ENCODE data around the gene DNAJB6.

DNA sequence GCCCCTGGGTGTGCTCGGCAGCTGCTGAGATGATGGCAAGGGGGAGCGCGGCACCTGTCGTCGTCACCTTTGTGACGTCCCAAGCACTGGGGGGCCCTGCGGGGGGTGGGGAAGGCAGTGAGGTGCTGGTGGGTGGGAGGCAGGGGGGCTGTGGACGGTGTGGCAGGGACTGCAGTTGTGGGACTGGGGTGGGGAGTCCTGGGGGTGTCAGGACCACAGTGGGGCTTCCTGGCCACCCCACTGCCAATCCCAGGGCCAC lies 82.2 kb downstream of the DNAJB6 start:
- TF ChIP-seq, protein P1, sequence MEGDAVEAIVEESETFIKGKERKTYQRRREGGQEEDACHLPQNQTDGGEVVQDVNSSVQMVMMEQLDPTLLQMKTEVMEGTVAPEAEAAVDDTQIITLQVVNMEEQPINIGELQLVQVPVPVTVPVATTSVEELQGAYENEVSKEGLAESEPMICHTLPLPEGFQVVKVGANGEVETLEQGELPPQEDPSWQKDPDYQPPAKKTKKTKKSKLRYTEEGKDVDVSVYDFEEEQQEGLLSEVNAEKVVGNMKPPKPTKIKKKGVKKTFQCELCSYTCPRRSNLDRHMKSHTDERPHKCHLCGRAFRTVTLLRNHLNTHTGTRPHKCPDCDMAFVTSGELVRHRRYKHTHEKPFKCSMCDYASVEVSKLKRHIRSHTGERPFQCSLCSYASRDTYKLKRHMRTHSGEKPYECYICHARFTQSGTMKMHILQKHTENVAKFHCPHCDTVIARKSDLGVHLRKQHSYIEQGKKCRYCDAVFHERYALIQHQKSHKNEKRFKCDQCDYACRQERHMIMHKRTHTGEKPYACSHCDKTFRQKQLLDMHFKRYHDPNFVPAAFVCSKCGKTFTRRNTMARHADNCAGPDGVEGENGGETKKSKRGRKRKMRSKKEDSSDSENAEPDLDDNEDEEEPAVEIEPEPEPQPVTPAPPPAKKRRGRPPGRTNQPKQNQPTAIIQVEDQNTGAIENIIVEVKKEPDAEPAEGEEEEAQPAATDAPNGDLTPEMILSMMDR (conservative IDR thresholded peaks at IDR 0.05; ENCODE audit: low read depth, low read length): no peak
- TF ChIP-seq MXI1 (IDR thresholded peaks at IDR 0.05; ENCODE audit: borderline replicate concordance, low read depth, low read length) (no peak), POLR2A (IDR thresholded peaks at IDR 0.05; ENCODE audit: low read depth, low read length) (no peak), RFX5 (IDR thresholded peaks at IDR 0.05; ENCODE audit: low read depth, low read length) (no peak), SMC3 (IDR thresholded peaks at IDR 0.05; ENCODE audit: low read depth, low read length) (no peak), RAD21 (IDR thresholded peaks at IDR 0.05; ENCODE audit: low read length) (no peak), MAFK (IDR thresholded peaks at IDR 0.05; ENCODE audit: low read depth, low read length) (no peak), CHD1 (IDR thresholded peaks at IDR 0.05; ENCODE audit: low read depth, low read length) (no peak)
- TF ChIP-seq, protein P2, sequence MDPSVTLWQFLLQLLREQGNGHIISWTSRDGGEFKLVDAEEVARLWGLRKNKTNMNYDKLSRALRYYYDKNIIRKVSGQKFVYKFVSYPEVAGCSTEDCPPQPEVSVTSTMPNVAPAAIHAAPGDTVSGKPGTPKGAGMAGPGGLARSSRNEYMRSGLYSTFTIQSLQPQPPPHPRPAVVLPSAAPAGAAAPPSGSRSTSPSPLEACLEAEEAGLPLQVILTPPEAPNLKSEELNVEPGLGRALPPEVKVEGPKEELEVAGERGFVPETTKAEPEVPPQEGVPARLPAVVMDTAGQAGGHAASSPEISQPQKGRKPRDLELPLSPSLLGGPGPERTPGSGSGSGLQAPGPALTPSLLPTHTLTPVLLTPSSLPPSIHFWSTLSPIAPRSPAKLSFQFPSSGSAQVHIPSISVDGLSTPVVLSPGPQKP (IDR thresholded peaks at IDR 0.05; ENCODE audit: borderline replicate concordance, low read depth, low read length): no peak

All from IMR-90 (cell line).